ENCODE results near the gene MIEF2.

DNA sequence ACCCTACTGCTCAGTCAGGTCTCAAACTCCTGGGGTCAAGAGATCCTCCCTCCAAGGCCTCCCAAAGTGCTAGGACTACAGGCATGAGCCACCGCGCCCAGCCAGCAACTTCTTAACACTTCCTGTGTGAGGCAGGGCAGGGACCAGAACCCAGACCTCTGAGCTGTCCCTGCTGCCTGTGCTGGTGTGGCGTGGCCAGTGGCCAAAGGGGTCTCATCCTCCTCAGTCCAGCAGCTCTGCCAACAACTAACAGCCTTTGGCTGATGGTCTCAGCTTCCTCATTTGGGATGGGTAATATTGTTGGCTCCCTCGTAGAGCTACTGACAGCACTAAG is 36.4 kb upstream of the MIEF2 start:
- TF ChIP-seq CTCF (IDR thresholded peaks at IDR 0.05; ENCODE audit: low read length): no peak
- no peak for TF ChIP-seq EZH2 (IDR thresholded peaks at IDR 0.05; ENCODE audit: borderline replicate concordance, low read length)

Measured in OCI-LY1 (cell line).